Prostate gland (tissue), 2 donors: ENCODE measurements around the gene PTTG1IP2.

Experiments used
- CTCF ChIP-seq, 4 experiments: fragments of 200-600 bp in 2 of 4; fragments of 450-650 bp in 2 of 4; sonication (generic) in 2 of 4; IDR thresholded peaks; 1 replicate in 3 of 4; 2 replicates in 1 of 4; pipeline ENCODE4 v1.5.1; 2016 to 2019; ENCODE audit warnings: antibody characterized with exemption in 4 of 4, mild to moderate bottlenecking in 2 of 4, moderate library complexity in 2 of 4
- POLR2A ChIP-seq: fragments of 450-650 bp; IDR thresholded peaks from one replicate; pipeline ENCODE4 v1.6.1; 2016; ENCODE audit warnings: antibody characterized with exemption, mild to moderate bottlenecking

GRCh38 chr7:90465816-90466215, 3.6 kb upstream of the PTTG1IP2 start:
- TF ChIP-seq POLR2A (no peak), CTCF (IDR thresholded peaks at IDR 0.05) (no peak)
